PC-9 (cell line): ENCODE measurements around the gene DLGAP4. TPM values are rescaled to one million over a fixed set of nuclear protein-coding genes. Genes with fewer than 3 reads are reported as not detected.

Experiments
- Bru-seq: library from RNA; stranded (reverse); fragments of 400-500 nt; gene quantifications from one replicate; lab custom pipeline; 2021; lab: Mats Ljungman, UMichigan
- BruChase-seq, 2 experiments: library from RNA; stranded (reverse); fragments of 400-500 nt; gene quantifications; one replicate each; lab custom pipeline; 2021; lab: Mats Ljungman, UMichigan
- BruUV-seq: library from RNA; stranded (reverse); fragments of 400-500 nt; replicated peaks from 2 replicates; lab custom pipeline; 2021; lab: Mats Ljungman, UMichigan
- CTCF ChIA-PET: fragments of 300-600 bp; sonication (Branson Sonifier 250); formaldehyde crosslinking; loops from one replicate; lab custom pipeline; 2022; ENCODE audit warnings: antibody characterized with exemption; lab: Charles Lee
- POLR2A ChIA-PET: fragments of 300-600 bp; sonication (Branson Sonifier 250); formaldehyde crosslinking; loops from one replicate; lab custom pipeline; 2022; ENCODE audit warnings: antibody characterized with exemption; ENCODE audit not compliant: unreplicated experiment; lab: Charles Lee
- DNase-seq, 2 experiments: peaks; one replicate each; pipeline versions ENCODE4 v3.0.0 to v3.0.0-alpha.2; 2015 to 2022; ENCODE audit warnings: mixed read lengths in 1 of 2
- H2AFZ ChIP-seq: fragments of 200-600 bp; sonication (generic); 2 replicates; pipeline ENCODE4 v1.8.1; 2017; ENCODE audit warnings: antibody characterized with exemption
- H3F3A ChIP-seq: fragments of 200-600 bp; sonication (generic); 2 replicates; pipeline ENCODE4 v1.8.1; 2017; ENCODE audit warnings: antibody characterized with exemption, mild to moderate bottlenecking, low read depth; ENCODE audit not compliant: insufficient read depth
- H3K27ac ChIP-seq: fragments of 200-600 bp; sonication (generic); 2 replicates; pipeline ENCODE4 v1.6.1; 2016; ENCODE audit warnings: mixed run types
- H3K27me3 ChIP-seq: fragments of 200-600 bp; sonication (generic); 2 replicates; pipeline ENCODE4 v1.6.1; 2016; ENCODE audit warnings: low read depth, mixed run types; ENCODE audit not compliant: insufficient read depth
- H3K36me3 ChIP-seq: fragments of 200-600 bp; sonication (generic); 2 replicates; pipeline ENCODE4 v1.6.1; 2016; ENCODE audit warnings: low read depth, mixed run types
- H3K4me1 ChIP-seq: fragments of 200-600 bp; sonication (generic); replicated peaks from 2 replicates; pipeline ENCODE4 v1.6.1; 2016; ENCODE audit warnings: mixed run types; ENCODE audit not compliant: insufficient read depth
- H3K4me2 ChIP-seq: fragments of 200-600 bp; sonication (generic); 2 replicates; pipeline ENCODE4 v1.6.1; 2017; ENCODE audit warnings: mixed run types
- H3K4me3 ChIP-seq: fragments of 200-600 bp; sonication (generic); 2 replicates; pipeline ENCODE4 v1.6.1; 2016; ENCODE audit warnings: mixed run types
- H3K79me2 ChIP-seq: fragments of 200-600 bp; sonication (generic); 2 replicates; pipeline ENCODE4 v1.6.1; 2017; ENCODE audit warnings: low read depth, mixed run types
- H3K9me2 ChIP-seq: fragments of 200-600 bp; sonication (generic); 2 replicates; pipeline ENCODE4 v1.8.1; 2017; ENCODE audit warnings: mild to moderate bottlenecking; ENCODE audit not compliant: insufficient read depth
- H3K9me3 ChIP-seq: fragments of 200-600 bp; sonication (generic); 2 replicates; pipeline ENCODE4 v1.8.1; 2016; ENCODE audit warnings: low read depth; ENCODE audit not compliant: insufficient read depth
- H4K20me1 ChIP-seq: fragments of 200-600 bp; sonication (generic); 2 replicates; pipeline ENCODE4 v1.8.1; 2017; ENCODE audit not compliant: insufficient read depth
- CTCF ChIP-seq: fragments of 200-600 bp; sonication (generic); conservative IDR thresholded peaks from 2 replicates; pipeline ENCODE4 v1.6.1; 2017; ENCODE audit warnings: mixed run types, antibody characterized with exemption, mild to moderate bottlenecking, moderate library complexity
- EZH2 ChIP-seq: fragments of 200-600 bp; sonication (generic); IDR thresholded peaks from 2 replicates; pipeline ENCODE4 v1.8.0; 2017; ENCODE audit warnings: antibody characterized with exemption, low read depth
- intact Hi-C: fragments of 100-400 bp; cut with micrococcal nuclease; formaldehyde crosslinking; loops from one replicate; pipeline ENCODE4 v1.10.0; 2022; ENCODE audit not compliant: unreplicated experiment
- long read RNA-seq: library from polyadenylated mRNA; stranded (forward); transcript quantifications from one replicate; pipeline ENCODE4 v2.0.0, GENCODE V29; 2022
- total RNA-seq: library from RNA; stranded (reverse); gene quantifications from 2 replicates; pipeline ENCODE4 v1.2.3, GENCODE V29; 2021

DLGAP4 gene
- total RNA-seq (62.6 and 63.0 TPM in 2 replicates), Bru-seq, nascent RNA (percentile 55 among the genes with signal in this experiment), BruChase-seq, experiment 1, labeled RNA remaining after a 2-hour chase (percentile 58 among the genes with signal in this experiment), BruChase-seq, experiment 2, labeled RNA remaining after a 6-hour chase (percentile 64 among the genes with signal in this experiment)
- long read RNA-seq, transcript DLGAP4-202 (7 exons, 2,392 nt) = minor isoform, 10 of 143 reads
- long read RNA-seq, transcript DLGAP4-206 (7 exons, 3,110 nt) = major isoform, 27 of 143 reads
- long read RNA-seq, partial matches to known transcripts = 5 of 143 reads
- long read RNA-seq, other reads (novel, unspliced or antisense) = 101 of 143 reads

GRCh38 chr20:36305602-36306551 is at the start of gene DLGAP4:
Gene DLGAP4 (plus strand): TSS chr20:36306339. CDS start chr20:36431718, 125,379 bp downstream.
- no peak within 1 kb of the TSS for H2AFZ ChIP-seq
- intact Hi-C loops = no loop called here
- no peaks in the 10 kb centered on the region for H3K9me3 ChIP-seq
- DNase-seq = no peak
- H4K20me1 ChIP-seq = no peaks in the 10 kb centered on the region
- H3K4me3 ChIP-seq = no peak within 1 kb of the TSS
- BruUV-seq = no TSS peak
- no peak for TF ChIP-seq EZH2
- TF ChIP-seq CTCF = no peak
- no peaks in the 10 kb centered on the region for H3K36me3 ChIP-seq
- no peaks in the 10 kb centered on the region for H3K79me2 ChIP-seq
- POLR2A ChIA-PET = no interaction called here
- CTCF ChIA-PET = no interaction called here
- no peaks in the 10 kb centered on the region for H3K9me2 ChIP-seq
- peaks cover 57% of the 10 kb centered on the region for H3K27me3 ChIP-seq
- no peak within 1 kb of the TSS for H3K4me2 ChIP-seq
- no peaks in the 10 kb centered on the region for H3K4me1 ChIP-seq
- no peaks in the 10 kb centered on the region for H3F3A ChIP-seq
- no peak within 1 kb of the TSS for H3K27ac ChIP-seq

GRCh38 chr20:36259177-36260061 is 46.7 kb upstream of the DLGAP4 start:
- Histone ChIP-seq H3K27ac (no peak overlapping the region), H3K9me2 (no peaks in the 10 kb centered on the region), H3K79me2 (no peaks in the 10 kb centered on the region), H2AFZ (no peak overlapping the region), H4K20me1 (no peaks in the 10 kb centered on the region), H3K36me3 (0 out of 2 replicates have a peak, but pooled peaks cover 4% of the 10 kb centered on the region), H3K4me3 (no peak overlapping the region), H3K4me2 (no peak overlapping the region), H3K4me1 (no peaks in the 10 kb centered on the region), H3K27me3 (no peaks in the 10 kb centered on the region), H3K9me3 (no peaks in the 10 kb centered on the region), H3F3A (no peaks in the 10 kb centered on the region)
- no peak for TF ChIP-seq CTCF
- no peak for TF ChIP-seq EZH2
- CTCF ChIA-PET = no interaction called here
- no peak for DNase-seq
- no TSS peak for BruUV-seq
- POLR2A ChIA-PET = interaction anchor here (0.6 kb wide), 1 partner anchor 485 kb away, joined by 3 read pairs; no protein-coding TSS in a partner anchor
- intact Hi-C loops = no loop called here

GRCh38 chr20:36260316-36260715 is 45.8 kb upstream of the DLGAP4 start:
- H3K79me2 ChIP-seq = no peaks in the 10 kb centered on the region
- 0 out of 2 replicates have a peak, but pooled peaks cover 4% of the 10 kb centered on the region for H3K36me3 ChIP-seq
- TF ChIP-seq CTCF (no peak), EZH2 (no peak)
- intact Hi-C loops = no loop called here
- H3K4me2 ChIP-seq = no peak overlapping the region
- no peak overlapping the region for H3K4me3 ChIP-seq
- H3K27ac ChIP-seq = no peak overlapping the region
- no peaks in the 10 kb centered on the region for H3K9me2 ChIP-seq
- no TSS peak for BruUV-seq
- H3F3A ChIP-seq = no peaks in the 10 kb centered on the region
- no peaks in the 10 kb centered on the region for H3K27me3 ChIP-seq
- no peak for DNase-seq
- no peaks in the 10 kb centered on the region for H3K4me1 ChIP-seq
- CTCF ChIA-PET = no interaction called here
- H4K20me1 ChIP-seq = no peaks in the 10 kb centered on the region
- H3K9me3 ChIP-seq = no peaks in the 10 kb centered on the region
- POLR2A ChIA-PET = no interaction called here
- H2AFZ ChIP-seq = no peak overlapping the region
